GM12874 (cell line): ENCODE results near the gene RAI1.

Experiments used
- TF ChIP-seq, protein P1 (sequence below): IDR thresholded peaks from 2 replicates; pipeline ENCODE4 v1.5.1; 2011; ENCODE audit warnings: low read depth, mild to moderate bottlenecking, control low read depth, low read length, moderate library complexity; ENCODE audit not compliant: insufficient read depth

RAI1 gene

GRCh38 chr17:17785407-17785806 lies 104.1 kb downstream of the RAI1 start:
- TF ChIP-seq, protein P1, sequence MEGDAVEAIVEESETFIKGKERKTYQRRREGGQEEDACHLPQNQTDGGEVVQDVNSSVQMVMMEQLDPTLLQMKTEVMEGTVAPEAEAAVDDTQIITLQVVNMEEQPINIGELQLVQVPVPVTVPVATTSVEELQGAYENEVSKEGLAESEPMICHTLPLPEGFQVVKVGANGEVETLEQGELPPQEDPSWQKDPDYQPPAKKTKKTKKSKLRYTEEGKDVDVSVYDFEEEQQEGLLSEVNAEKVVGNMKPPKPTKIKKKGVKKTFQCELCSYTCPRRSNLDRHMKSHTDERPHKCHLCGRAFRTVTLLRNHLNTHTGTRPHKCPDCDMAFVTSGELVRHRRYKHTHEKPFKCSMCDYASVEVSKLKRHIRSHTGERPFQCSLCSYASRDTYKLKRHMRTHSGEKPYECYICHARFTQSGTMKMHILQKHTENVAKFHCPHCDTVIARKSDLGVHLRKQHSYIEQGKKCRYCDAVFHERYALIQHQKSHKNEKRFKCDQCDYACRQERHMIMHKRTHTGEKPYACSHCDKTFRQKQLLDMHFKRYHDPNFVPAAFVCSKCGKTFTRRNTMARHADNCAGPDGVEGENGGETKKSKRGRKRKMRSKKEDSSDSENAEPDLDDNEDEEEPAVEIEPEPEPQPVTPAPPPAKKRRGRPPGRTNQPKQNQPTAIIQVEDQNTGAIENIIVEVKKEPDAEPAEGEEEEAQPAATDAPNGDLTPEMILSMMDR = no peak

- TF ChIP-seq, protein P1 = no peak
Measured at GRCh38 chr17:17786998-17787397, 105.7 kb downstream of the RAI1 start.

DNA sequence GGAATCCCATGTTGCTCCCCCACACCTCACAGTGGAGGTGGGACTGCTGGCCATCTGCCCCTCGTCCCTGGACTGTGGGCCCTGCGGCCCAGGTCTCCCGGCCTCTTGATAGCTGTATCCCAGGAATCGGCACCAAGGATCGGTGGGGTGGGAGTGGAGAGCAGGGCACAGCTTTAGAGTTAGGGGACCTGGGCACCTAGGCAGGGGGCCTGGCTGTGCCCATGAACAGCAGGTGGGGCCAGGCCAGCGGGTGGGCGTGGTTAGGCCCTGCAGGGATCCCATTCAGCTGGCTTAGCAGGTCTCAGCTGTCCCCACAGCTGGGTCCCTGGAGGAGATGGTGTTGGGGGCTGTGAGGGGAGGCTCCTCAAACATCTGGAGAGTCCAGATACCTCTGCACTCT lies 106.3 kb downstream of the RAI1 start:
- TF ChIP-seq, protein P1 = no peak

GRCh38 chr17:17788967-17789366 lies 107.7 kb downstream of the RAI1 start:
- TF ChIP-seq, protein P1 = no peak

GRCh38 chr17:17789410-17789809 lies 108.2 kb downstream of the RAI1 start:
- TF ChIP-seq, protein P1 = no peak

- TF ChIP-seq, protein P1 = no peak
Measured at GRCh38 chr17:17789828-17790636, 108.8 kb downstream of the RAI1 start.

DNA sequence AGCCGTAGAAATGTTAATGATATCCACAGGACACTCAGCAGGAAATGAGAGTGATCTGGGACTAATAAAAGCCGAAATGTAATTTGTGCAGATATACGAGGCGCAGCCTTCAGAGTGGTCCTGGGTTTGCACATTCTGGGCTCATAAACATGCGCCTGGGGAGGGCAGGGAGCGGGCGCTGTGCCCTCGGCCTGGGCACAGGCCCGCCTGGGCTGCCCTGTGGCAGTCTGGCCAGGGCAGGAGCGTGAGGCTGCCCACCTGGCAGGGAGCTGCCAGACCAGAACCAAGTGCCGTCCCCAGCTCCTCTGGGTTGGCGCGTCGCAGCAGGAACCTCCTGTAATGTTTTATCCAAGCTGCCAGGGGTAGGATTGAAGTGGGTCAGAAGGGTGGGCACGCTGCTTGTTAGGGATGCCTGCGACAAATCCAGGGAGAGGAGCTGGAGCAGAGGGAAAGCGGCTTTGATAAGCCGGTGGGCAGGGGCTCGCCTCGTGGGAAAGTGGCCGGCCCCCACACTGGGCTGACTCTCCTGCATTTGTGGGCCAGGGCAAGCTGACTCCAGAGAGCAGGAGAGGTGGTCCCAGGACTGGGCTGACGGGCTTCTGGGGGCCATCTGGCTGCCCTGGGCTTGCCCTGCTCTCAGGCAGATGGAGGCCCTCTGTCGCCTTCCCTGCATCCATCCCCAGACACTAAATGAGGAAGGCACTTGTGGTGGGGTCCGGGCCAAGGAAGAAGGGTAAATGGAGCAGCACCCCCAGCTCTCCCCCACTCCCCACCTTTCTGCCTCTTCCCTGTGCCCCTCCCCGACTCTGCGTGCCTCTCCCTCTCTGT lies 109.6 kb downstream of the RAI1 start:
- TF ChIP-seq, protein P1 = no peak
